ENCODE measurements around the gene MEIOC. TPM values are rescaled to one million over a fixed set of nuclear protein-coding genes. Genes with fewer than 3 reads are reported as not detected.
"Not testable (repeated sequence)": the region's sequence is repeated elsewhere in the genome, so short reads cannot be mapped to it uniquely, and the experiment has no call there.

The MEIOC gene
- total RNA-seq, 1 experiment from 2014 or later, result 5.0 TPM

DNA sequence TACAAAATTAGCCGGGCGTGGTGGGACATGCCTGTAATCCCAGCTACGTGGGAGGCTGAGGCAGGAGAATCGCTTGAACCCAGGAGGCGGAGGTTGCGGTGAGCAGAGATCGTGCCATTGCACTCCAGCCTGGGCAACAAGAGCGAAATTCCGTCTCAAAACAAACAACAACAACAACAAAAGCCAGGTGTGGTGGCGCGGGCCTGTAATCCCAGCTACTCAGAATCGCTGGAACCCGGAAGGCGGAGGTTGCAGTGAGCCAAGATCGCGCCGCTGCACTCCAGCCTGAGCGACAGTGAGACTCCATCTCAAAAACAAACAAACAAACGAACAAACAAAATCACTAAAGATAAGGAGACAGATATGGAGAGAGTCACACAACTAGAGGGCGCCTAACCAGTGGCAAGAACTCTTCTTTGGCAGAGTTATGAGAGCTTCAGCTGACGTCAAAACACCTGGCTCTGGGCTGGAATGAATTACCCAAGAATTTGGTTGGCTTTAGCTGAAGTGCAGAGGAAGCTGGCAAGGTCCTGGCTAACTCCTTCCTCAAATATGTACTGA lies 34.6 kb downstream of the MEIOC start:
- H3K9me3 Mint-ChIP-seq; ATAC-seq; H3K27me3 Mint-ChIP-seq (ENCODE audit: low read depth); H3K36me3 Mint-ChIP-seq; DNase-seq (ENCODE audit: low spot score): not testable (repeated sequence)
- CTCF ChIA-PET, result interaction anchor here (0.6 to 2.2 kb wide), 7 partner anchors 9 to 336 kb away, joined by 3 to 14 read pairs (median 5); partner anchors contain the start of gene DBF4B
- POLR2A ChIA-PET, result interaction anchor here (0.6 kb wide), 1 partner anchor 12 kb away, joined by 4 read pairs; no protein-coding TSS in a partner anchor
- peaks cover 16% of the 10 kb centered on the region for H3K4me1 Mint-ChIP-seq
- H3K4me3 Mint-ChIP-seq, result peak overlapping the region; percentile 96
- H3K27ac Mint-ChIP-seq, result peak overlapping the region; percentile 25; the same call in 1 of the 2 replicates

DNA sequence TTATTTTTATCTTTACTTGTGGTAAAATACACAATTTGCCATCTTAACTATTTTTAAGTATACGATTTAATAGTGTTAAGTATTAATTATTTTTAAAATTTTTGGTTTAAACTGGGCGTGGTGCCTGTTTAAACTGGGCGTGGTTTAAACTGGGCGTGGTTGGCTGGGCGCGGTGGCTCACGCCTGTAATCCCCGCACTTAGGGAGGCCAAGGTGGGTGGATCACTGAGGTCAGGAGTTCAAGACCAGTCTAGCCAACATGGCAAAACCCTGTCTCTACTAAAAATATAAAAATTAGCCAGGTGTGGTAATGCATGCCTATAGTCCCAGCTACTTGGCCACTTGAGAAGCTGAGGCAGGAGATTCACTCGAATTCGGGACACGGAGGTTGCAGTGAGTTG lies 37.3 kb downstream of the MEIOC start:
- Mint-ChIP-seq H3K27me3 (ENCODE audit: low read depth) (no peaks in the 10 kb centered on the region), H3K9me3 (no peaks in the 10 kb centered on the region), H3K36me3 (no peaks in the 10 kb centered on the region), H3K27ac (no peak overlapping the region), H3K4me3 (no peak overlapping the region), H3K4me1 (peaks cover 14% of the 10 kb centered on the region)
- DNase-seq (ENCODE audit: low spot score), result no peak
- CTCF ChIA-PET, result no interaction called here
- TF ChIP-seq EMX1 (CRISPR knock-in tag; IDR thresholded peaks at IDR 0.05), result no peak
- ATAC-seq, result no peak
- POLR2A ChIA-PET, result no interaction called here

DNA sequence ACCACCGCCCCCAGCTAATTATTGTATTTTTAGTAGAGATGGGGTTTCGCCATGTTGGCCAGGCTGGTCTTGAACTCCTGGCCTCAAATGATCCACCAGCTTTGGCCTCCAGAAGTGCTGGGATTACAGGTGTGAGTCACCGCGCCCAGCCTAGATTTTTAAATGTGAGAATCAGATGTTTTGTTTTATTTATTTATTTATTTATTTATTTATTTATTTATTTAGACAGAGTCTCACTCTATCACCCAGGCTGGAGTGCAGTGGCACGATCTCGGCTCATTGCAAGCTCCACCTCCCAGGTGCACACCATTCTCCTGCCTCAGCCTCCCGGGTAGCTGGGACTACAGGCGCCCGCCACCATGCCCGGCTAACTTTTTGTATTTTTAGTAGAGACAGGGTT lies 44.0 kb downstream of the MEIOC start:
- H3K4me1 Mint-ChIP-seq; H3K36me3 Mint-ChIP-seq; H3K27me3 Mint-ChIP-seq (ENCODE audit: low read depth); H3K4me3 Mint-ChIP-seq; DNase-seq (ENCODE audit: low spot score); POLR2A ChIA-PET; H3K9me3 Mint-ChIP-seq; ATAC-seq; H3K27ac Mint-ChIP-seq: not testable (repeated sequence)
- CTCF ChIA-PET, result interaction anchor here (0.6 to 1.4 kb wide), 2 partner anchors 9 to 192 kb away, joined by 3 read pairs; no protein-coding TSS in a partner anchor

DNA sequence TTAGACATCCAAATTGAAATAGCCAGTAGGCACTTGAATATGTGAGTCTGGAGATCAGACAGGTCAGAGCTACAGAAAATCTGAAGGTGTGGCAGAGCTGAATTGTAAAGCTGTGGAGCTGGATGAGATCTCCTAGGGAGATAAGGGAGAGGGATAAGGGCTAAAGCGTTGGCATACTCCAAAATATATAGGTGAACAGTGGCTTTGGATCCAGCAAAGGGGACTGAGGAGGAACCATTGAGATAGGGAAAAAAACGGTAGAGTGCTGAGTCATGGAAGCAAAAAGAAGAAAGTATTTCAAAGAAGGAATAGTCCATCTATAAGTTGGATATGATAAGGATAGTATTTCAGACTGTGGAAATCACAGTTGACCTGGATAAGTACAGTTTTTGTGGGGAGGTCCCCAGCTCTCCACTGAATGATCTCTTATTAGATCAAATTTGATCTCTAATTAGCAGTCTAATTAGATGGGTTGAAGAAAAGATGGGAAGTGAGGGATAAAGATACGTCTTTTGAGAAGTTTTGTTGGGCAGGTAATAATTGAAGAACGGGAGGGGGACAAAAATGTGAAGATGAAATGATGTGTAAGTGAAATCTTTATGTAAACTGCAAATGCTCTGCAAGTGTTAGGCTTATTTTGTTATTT lies 51.6 kb downstream of the MEIOC start:
- Mint-ChIP-seq H3K36me3 (peaks cover 4% of the 10 kb centered on the region), H3K4me3 (no peak overlapping the region), H3K27ac (no peak overlapping the region), H3K27me3 (ENCODE audit: low read depth) (peaks cover 4% of the 10 kb centered on the region; the same call in 1 of the 2 replicates), H3K4me1 (peaks cover 6% of the 10 kb centered on the region), H3K9me3 (no peaks in the 10 kb centered on the region)
- ATAC-seq (no peak), DNase-seq (ENCODE audit: low spot score) (no peak)
- POLR2A ChIA-PET, result no interaction called here
- TF ChIP-seq EMX1 (CRISPR knock-in tag; IDR thresholded peaks at IDR 0.05), result no peak
- TF ChIP-seq ZNF232 (CRISPR knock-in tag; IDR thresholded peaks at IDR 0.05), result no peak
- TF ChIP-seq ETV6 (CRISPR knock-in tag; IDR thresholded peaks at IDR 0.05), result no peak
- no peak for TF ChIP-seq NFYB (CRISPR knock-in tag; conservative IDR thresholded peaks at IDR 0.05; ENCODE audit: low read depth)
- no peak for TF ChIP-seq SOX15 (CRISPR knock-in tag; IDR thresholded peaks at IDR 0.05)
- TF ChIP-seq GTF2I (CRISPR knock-in tag; conservative IDR thresholded peaks at IDR 0.05), result no peak
- TF ChIP-seq, protein P1, sequence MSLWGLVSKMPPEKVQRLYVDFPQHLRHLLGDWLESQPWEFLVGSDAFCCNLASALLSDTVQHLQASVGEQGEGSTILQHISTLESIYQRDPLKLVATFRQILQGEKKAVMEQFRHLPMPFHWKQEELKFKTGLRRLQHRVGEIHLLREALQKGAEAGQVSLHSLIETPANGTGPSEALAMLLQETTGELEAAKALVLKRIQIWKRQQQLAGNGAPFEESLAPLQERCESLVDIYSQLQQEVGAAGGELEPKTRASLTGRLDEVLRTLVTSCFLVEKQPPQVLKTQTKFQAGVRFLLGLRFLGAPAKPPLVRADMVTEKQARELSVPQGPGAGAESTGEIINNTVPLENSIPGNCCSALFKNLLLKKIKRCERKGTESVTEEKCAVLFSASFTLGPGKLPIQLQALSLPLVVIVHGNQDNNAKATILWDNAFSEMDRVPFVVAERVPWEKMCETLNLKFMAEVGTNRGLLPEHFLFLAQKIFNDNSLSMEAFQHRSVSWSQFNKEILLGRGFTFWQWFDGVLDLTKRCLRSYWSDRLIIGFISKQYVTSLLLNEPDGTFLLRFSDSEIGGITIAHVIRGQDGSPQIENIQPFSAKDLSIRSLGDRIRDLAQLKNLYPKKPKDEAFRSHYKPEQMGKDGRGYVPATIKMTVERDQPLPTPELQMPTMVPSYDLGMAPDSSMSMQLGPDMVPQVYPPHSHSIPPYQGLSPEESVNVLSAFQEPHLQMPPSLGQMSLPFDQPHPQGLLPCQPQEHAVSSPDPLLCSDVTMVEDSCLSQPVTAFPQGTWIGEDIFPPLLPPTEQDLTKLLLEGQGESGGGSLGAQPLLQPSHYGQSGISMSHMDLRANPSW (CRISPR knock-in tag; conservative IDR thresholded peaks at IDR 0.05; ENCODE audit: low read depth), result no peak
- TF ChIP-seq TEAD1 (CRISPR knock-in tag; IDR thresholded peaks at IDR 0.05), result no peak
- TF ChIP-seq, protein P2, sequence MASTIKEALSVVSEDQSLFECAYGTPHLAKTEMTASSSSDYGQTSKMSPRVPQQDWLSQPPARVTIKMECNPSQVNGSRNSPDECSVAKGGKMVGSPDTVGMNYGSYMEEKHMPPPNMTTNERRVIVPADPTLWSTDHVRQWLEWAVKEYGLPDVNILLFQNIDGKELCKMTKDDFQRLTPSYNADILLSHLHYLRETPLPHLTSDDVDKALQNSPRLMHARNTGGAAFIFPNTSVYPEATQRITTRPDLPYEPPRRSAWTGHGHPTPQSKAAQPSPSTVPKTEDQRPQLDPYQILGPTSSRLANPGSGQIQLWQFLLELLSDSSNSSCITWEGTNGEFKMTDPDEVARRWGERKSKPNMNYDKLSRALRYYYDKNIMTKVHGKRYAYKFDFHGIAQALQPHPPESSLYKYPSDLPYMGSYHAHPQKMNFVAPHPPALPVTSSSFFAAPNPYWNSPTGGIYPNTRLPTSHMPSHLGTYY (CRISPR knock-in tag; IDR thresholded peaks at IDR 0.05), result no peak
- TF ChIP-seq GABPB1 (CRISPR knock-in tag; IDR thresholded peaks at IDR 0.05), result no peak
- TF ChIP-seq ZNF416 (CRISPR knock-in tag; IDR thresholded peaks at IDR 0.05), result no peak
- TF ChIP-seq ZBTB21 (CRISPR knock-in tag; IDR thresholded peaks at IDR 0.05; ENCODE audit: borderline replicate concordance), result no peak
- no peak for TF ChIP-seq SMAD4 (CRISPR knock-in tag; IDR thresholded peaks at IDR 0.05)
- CTCF ChIA-PET, result interaction anchor here (0.7 to 2.0 kb wide), 3 partner anchors 17 to 174 kb away, joined by 3 to 14 read pairs (median 4); partner anchors contain the start of gene CCDC43

Data from WTC11 (cell line).